GM12878 (cell line): Measurements from ENCODE around the gene ALG6.

Experiments used
- DPF2 ChIP-seq: fragments of 450-650 bp; IDR thresholded peaks from 2 replicates; pipeline ENCODE4 v1.6.1; 2017; ENCODE audit warnings: mild to moderate bottlenecking
- EZH2 ChIP-seq: IDR thresholded peaks from 2 replicates; pipeline ENCODE4 v1.6.1; 2012; ENCODE audit warnings: low read depth, mild to moderate bottlenecking, control low read depth, inconsistent platforms, low read length, borderline replicate concordance; ENCODE audit not compliant: control insufficient read depth
- NR2C2 ChIP-seq: IDR thresholded peaks from 2 replicates; pipeline ENCODE4 v1.6.1; 2011; ENCODE audit warnings: borderline replicate concordance, low read depth; ENCODE audit not compliant: control insufficient read depth, insufficient read length
- POLR2A ChIP-seq: IDR thresholded peaks from 2 replicates; pipeline ENCODE4 v1.6.1; 2011; ENCODE audit warnings: low read depth, mild to moderate bottlenecking, low read length
- POLR2AphosphoS2 ChIP-seq: IDR thresholded peaks from 2 replicates; pipeline ENCODE4 v1.6.1; 2011; ENCODE audit warnings: low read depth, mild to moderate bottlenecking, low read length, improper control_type of control experiment, moderate library complexity
- RAD21 ChIP-seq: IDR thresholded peaks from 2 replicates; pipeline ENCODE4 v1.6.1; 2011; ENCODE audit warnings: mild to moderate bottlenecking, low read depth, low read length, moderate library complexity; ENCODE audit not compliant: insufficient read depth
- TF ChIP-seq, protein P1 (sequence below): IDR thresholded peaks from 2 replicates; pipeline ENCODE4 v1.6.1; 2012; ENCODE audit warnings: low read length, inconsistent platforms
- TF ChIP-seq, protein P2 (sequence below), 3 experiments: IDR thresholded peaks in 2 of 3; conservative IDR thresholded peaks in 1 of 3; 2 replicates each; pipeline ENCODE4 v1.5.1; 2011; ENCODE audit warnings: low read depth in 3 of 3, low read length in 3 of 3, mild to moderate bottlenecking in 3 of 3, control low read depth in 2 of 3, moderate library complexity in 2 of 3, inconsistent platforms in 1 of 3, mixed read lengths in 1 of 3; ENCODE audit not compliant: control insufficient read depth in 2 of 3, insufficient read depth in 1 of 3; ENCODE audit errors: extremely low read depth in 1 of 3
- TF ChIP-seq, protein P3 (sequence below): fragments of 450-650 bp; conservative IDR thresholded peaks from 2 replicates; pipeline ENCODE4 v1.6.1; 2017; ENCODE audit warnings: mild to moderate bottlenecking, moderate library complexity
- TF ChIP-seq, protein P4 (sequence below): fragments of 450-650 bp; IDR thresholded peaks from 2 replicates; pipeline ENCODE4 v1.6.1; 2016; ENCODE audit warnings: mild to moderate bottlenecking, moderate library complexity, borderline replicate concordance

DNA sequence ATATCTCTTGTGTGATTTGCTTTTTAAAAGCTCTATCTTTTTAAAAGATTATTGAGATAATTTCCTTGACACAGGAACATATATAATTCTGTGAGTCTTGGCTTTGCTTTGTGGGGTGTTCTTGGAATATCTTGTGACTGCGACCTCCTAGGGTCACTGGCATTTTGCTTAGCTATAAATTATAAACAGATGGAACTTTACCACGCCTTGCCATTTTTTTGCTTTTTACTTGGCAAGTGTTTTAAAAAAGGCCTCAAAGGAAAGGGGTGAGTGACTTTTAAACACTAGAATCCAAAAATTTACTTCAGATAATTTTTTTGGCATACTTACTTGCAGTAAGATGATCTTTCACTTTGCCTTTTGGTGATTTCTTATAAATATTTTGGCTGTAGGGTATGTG is 43.6 kb downstream of the ALG6 start:
- TF ChIP-seq, protein P1, sequence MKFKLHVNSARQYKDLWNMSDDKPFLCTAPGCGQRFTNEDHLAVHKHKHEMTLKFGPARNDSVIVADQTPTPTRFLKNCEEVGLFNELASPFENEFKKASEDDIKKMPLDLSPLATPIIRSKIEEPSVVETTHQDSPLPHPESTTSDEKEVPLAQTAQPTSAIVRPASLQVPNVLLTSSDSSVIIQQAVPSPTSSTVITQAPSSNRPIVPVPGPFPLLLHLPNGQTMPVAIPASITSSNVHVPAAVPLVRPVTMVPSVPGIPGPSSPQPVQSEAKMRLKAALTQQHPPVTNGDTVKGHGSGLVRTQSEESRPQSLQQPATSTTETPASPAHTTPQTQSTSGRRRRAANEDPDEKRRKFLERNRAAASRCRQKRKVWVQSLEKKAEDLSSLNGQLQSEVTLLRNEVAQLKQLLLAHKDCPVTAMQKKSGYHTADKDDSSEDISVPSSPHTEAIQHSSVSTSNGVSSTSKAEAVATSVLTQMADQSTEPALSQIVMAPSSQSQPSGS = no peak
- TF ChIP-seq, protein P2, sequence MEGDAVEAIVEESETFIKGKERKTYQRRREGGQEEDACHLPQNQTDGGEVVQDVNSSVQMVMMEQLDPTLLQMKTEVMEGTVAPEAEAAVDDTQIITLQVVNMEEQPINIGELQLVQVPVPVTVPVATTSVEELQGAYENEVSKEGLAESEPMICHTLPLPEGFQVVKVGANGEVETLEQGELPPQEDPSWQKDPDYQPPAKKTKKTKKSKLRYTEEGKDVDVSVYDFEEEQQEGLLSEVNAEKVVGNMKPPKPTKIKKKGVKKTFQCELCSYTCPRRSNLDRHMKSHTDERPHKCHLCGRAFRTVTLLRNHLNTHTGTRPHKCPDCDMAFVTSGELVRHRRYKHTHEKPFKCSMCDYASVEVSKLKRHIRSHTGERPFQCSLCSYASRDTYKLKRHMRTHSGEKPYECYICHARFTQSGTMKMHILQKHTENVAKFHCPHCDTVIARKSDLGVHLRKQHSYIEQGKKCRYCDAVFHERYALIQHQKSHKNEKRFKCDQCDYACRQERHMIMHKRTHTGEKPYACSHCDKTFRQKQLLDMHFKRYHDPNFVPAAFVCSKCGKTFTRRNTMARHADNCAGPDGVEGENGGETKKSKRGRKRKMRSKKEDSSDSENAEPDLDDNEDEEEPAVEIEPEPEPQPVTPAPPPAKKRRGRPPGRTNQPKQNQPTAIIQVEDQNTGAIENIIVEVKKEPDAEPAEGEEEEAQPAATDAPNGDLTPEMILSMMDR (IDR thresholded peaks at IDR 0.05 in 2 of 3, conservative IDR thresholded peaks at IDR 0.05 in 1 of 3; ENCODE audit: control insufficient read depth in 2 of 3, extremely low read depth in 1 of 3, insufficient read depth in 1 of 3, low read depth in 3 of 3, low read length in 3 of 3) = no peak
- no peak for TF ChIP-seq EZH2
- no peak for TF ChIP-seq DPF2
- TF ChIP-seq, protein P3, sequence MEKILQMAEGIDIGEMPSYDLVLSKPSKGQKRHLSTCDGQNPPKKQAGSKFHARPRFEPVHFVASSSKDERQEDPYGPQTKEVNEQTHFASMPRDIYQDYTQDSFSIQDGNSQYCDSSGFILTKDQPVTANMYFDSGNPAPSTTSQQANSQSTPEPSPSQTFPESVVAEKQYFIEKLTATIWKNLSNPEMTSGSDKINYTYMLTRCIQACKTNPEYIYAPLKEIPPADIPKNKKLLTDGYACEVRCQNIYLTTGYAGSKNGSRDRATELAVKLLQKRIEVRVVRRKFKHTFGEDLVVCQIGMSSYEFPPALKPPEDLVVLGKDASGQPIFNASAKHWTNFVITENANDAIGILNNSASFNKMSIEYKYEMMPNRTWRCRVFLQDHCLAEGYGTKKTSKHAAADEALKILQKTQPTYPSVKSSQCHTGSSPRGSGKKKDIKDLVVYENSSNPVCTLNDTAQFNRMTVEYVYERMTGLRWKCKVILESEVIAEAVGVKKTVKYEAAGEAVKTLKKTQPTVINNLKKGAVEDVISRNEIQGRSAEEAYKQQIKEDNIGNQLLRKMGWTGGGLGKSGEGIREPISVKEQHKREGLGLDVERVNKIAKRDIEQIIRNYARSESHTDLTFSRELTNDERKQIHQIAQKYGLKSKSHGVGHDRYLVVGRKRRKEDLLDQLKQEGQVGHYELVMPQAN = no peak
- TF ChIP-seq NR2C2 = no peak
- no peak for TF ChIP-seq RAD21
- no peak for TF ChIP-seq POLR2A
- TF ChIP-seq, protein P4, sequence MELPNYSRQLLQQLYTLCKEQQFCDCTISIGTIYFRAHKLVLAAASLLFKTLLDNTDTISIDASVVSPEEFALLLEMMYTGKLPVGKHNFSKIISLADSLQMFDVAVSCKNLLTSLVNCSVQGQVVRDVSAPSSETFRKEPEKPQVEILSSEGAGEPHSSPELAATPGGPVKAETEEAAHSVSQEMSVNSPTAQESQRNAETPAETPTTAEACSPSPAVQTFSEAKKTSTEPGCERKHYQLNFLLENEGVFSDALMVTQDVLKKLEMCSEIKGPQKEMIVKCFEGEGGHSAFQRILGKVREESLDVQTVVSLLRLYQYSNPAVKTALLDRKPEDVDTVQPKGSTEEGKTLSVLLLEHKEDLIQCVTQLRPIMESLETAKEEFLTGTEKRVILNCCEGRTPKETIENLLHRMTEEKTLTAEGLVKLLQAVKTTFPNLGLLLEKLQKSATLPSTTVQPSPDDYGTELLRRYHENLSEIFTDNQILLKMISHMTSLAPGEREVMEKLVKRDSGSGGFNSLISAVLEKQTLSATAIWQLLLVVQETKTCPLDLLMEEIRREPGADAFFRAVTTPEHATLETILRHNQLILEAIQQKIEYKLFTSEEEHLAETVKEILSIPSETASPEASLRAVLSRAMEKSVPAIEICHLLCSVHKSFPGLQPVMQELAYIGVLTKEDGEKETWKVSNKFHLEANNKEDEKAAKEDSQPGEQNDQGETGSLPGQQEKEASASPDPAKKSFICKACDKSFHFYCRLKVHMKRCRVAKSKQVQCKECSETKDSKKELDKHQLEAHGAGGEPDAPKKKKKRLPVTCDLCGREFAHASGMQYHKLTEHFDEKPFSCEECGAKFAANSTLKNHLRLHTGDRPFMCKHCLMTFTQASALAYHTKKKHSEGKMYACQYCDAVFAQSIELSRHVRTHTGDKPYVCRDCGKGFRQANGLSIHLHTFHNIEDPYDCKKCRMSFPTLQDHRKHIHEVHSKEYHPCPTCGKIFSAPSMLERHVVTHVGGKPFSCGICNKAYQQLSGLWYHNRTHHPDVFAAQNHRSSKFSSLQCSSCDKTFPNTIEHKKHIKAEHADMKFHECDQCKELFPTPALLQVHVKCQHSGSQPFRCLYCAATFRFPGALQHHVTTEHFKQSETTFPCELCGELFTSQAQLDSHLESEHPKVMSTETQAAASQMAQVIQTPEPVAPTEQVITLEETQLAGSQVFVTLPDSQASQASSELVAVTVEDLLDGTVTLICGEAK = no peak
- no peak for TF ChIP-seq POLR2AphosphoS2
